Bronchial epithelial cell (primary cell): ENCODE results near the gene GOLGB1. TPM values are rescaled to one million over a fixed set of nuclear protein-coding genes. Genes with fewer than 3 reads are reported as not detected.
"Not testable (repeated sequence)": the region's sequence is repeated elsewhere in the genome, so short reads cannot be mapped to it uniquely, and the experiment has no call there.

Experiments
- DNase-seq: peaks from one replicate; pipeline ENCODE4 v3.0.0-alpha.2; 2010; ENCODE audit warnings: low read depth
- FAIRE-seq: peaks from 2 replicates; lab custom pipeline; 2011; peaks lifted over from hg19 to GRCh38; lab: Jason Lieb, UNC
- H3K27me3 ChIP-seq: 2 replicates; pipeline ENCODE4 v1.5.1; 2011; ENCODE audit warnings: low read length; ENCODE audit not compliant: control insufficient read depth, insufficient read depth
- H3K36me3 ChIP-seq: 2 replicates; pipeline ENCODE4 v1.5.1; 2011; ENCODE audit warnings: low read length; ENCODE audit not compliant: control insufficient read depth, insufficient read depth
- H3K4me3 ChIP-seq: 2 replicates; pipeline ENCODE4 v1.5.1; 2011; ENCODE audit warnings: mild to moderate bottlenecking, low read depth, low read length, control low read depth
- CTCF ChIP-seq: IDR thresholded peaks from 2 replicates; pipeline ENCODE4 v1.5.1; 2011; ENCODE audit warnings: mild to moderate bottlenecking, moderate library complexity, low read length, control low read depth, inconsistent platforms; ENCODE audit not compliant: insufficient read depth, severe bottlenecking
- total RNA-seq: library from RNA; depleted of rRNA; stranded (reverse); fragments of >200 nt; gene quantifications from 2 replicates; pipeline ENCODE4 v1.2.1, GENCODE V29; 2014

Gene GOLGB1
- total RNA-seq, result 30.0 and 45.2 TPM in 2 replicates

- H3K36me3 ChIP-seq, result no peaks in the 10 kb centered on the region
- H3K27me3 ChIP-seq, result no peaks in the 10 kb centered on the region
- H3K4me3 ChIP-seq, result peak within 1 kb of the TSS; percentile 85
- FAIRE-seq (peak; percentile 100), DNase-seq (peak; percentile 100)
- TF ChIP-seq CTCF, result no peak
Measured at GRCh38 chr3:121749276-121750086, at the start of gene GOLGB1. Gene GOLGB1 (minus strand): TSS chr3:121749741. CDS start chr3:121730971, 18,770 bp downstream.

- TF ChIP-seq CTCF, result no peak
- Histone ChIP-seq H3K36me3 (no peaks in the 10 kb centered on the region), H3K27me3 (no peaks in the 10 kb centered on the region), H3K4me3 (no peak overlapping the region)
- FAIRE-seq, result no peak
- no peak for DNase-seq
Measured at GRCh38 chr3:121796970-121797369, 47.4 kb upstream of the GOLGB1 start.

- Histone ChIP-seq H3K36me3 (no peaks in the 10 kb centered on the region), H3K27me3 (no peaks in the 10 kb centered on the region), H3K4me3 (no peak overlapping the region)
- no peak for DNase-seq
- TF ChIP-seq CTCF, result no peak
- no peak for FAIRE-seq
Measured at GRCh38 chr3:121794264-121794983, 44.9 kb upstream of the GOLGB1 start.

- Histone ChIP-seq H3K4me3 (no peak overlapping the region), H3K27me3 (no peaks in the 10 kb centered on the region), H3K36me3 (peaks cover 4% of the 10 kb centered on the region)
- TF ChIP-seq CTCF, result no peak
- no peak for DNase-seq
- no peak for FAIRE-seq
Measured at GRCh38 chr3:121793078-121793477, 43.5 kb upstream of the GOLGB1 start.

GRCh38 chr3:121786485-121786884 lies 36.9 kb upstream of the GOLGB1 start:
- no peak for DNase-seq

GRCh38 chr3:121782784-121783183 lies 33.2 kb upstream of the GOLGB1 start:
- not testable (repeated sequence) for H3K27me3 ChIP-seq, H3K36me3 ChIP-seq, FAIRE-seq, H3K4me3 ChIP-seq, DNase-seq

More at GRCh38 chr3:121786485-121786884, 36.9 kb upstream of the GOLGB1 start:
- peaks cover 5% of the 10 kb centered on the region for H3K36me3 ChIP-seq
- H3K4me3 ChIP-seq, result no peak overlapping the region
- no peak for FAIRE-seq
- TF ChIP-seq CTCF, result no peak
- no peaks in the 10 kb centered on the region for H3K27me3 ChIP-seq
